RWPE2 (cell line): ENCODE results near the gene WTAP.
"Not testable (repeated sequence)": the region's sequence is repeated elsewhere in the genome, so short reads cannot be mapped to it uniquely, and the experiment has no call there.

Experiments used
- ATAC-seq: fragments of 200-7000 bp; cut with Tn5 transposase; 3 replicates; pipeline ENCODE4 v1.9.1; 2021; ENCODE audit warnings: low read depth
- DNase-seq: peaks from one replicate; pipeline ENCODE4 v3.0.0-alpha.2; 2020; ENCODE audit warnings: low spot score
- H3K27ac ChIP-seq: fragments of 450-650 bp; 2 replicates; pipeline ENCODE4 v1.5.1; 2017; ENCODE audit warnings: mild to moderate bottlenecking; ENCODE audit not compliant: poor library complexity, severe bottlenecking
- H3K27me3 ChIP-seq: fragments of 250-450 bp; sonication (Bioruptor Pico); 2 replicates; pipeline ENCODE4 v1.5.1; 2021; ENCODE audit warnings: mild to moderate bottlenecking, moderate library complexity; ENCODE audit not compliant: insufficient read depth, poor library complexity, severe bottlenecking
- H3K36me3 ChIP-seq: fragments of 250-450 bp; sonication (Bioruptor Pico); 2 replicates; pipeline ENCODE4 v1.5.1; 2020; ENCODE audit warnings: low read depth, mild to moderate bottlenecking, moderate library complexity
- H3K4me1 ChIP-seq: fragments of 250-450 bp; sonication (Bioruptor Pico); 2 replicates; pipeline ENCODE4 v1.5.1; 2021; ENCODE audit warnings: mild to moderate bottlenecking, moderate library complexity; ENCODE audit not compliant: insufficient read depth, poor library complexity, severe bottlenecking
- H3K4me3 ChIP-seq: fragments of 250-450 bp; sonication (Bioruptor Pico); 2 replicates; pipeline ENCODE4 v1.5.1; 2021; ENCODE audit warnings: mild to moderate bottlenecking, moderate library complexity; ENCODE audit not compliant: severe bottlenecking
- H3K9me3 ChIP-seq: fragments of 250-450 bp; sonication (Bioruptor Pico); 2 replicates; pipeline ENCODE4 v1.5.1; 2021; ENCODE audit warnings: mild to moderate bottlenecking, moderate library complexity; ENCODE audit not compliant: severe bottlenecking
- TF ChIP-seq, protein P1 (sequence below): fragments of 450-650 bp; IDR thresholded peaks from one replicate; pipeline ENCODE4 v1.5.1; 2017; ENCODE audit warnings: mild to moderate bottlenecking, moderate library complexity; ENCODE audit not compliant: poor library complexity, severe bottlenecking

WTAP gene

DNA sequence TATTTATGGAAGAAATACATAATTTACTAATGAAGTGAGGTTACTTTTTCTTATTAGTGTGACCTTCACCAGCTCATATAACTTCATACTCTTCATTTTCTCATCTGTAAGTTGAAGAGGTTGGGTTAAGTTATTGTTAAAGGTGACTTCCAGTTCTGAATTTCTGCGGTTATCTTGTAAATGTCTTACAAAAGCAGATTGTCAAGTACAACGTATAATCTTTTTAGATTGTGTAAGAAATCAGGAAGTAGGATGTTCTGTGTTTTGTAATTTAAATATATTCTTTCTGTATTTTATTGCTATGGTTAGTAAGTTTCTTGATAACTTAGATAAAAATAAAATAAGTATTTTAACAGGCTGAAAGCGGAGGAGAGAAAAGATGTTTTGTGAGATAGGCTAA is 12.0 kb downstream of the WTAP start:
- Histone ChIP-seq H3K36me3 (peaks cover 97% of the 10 kb centered on the region), H3K27me3 (no peaks in the 10 kb centered on the region), H3K4me1 (peaks cover 4% of the 10 kb centered on the region), H3K27ac (no peak overlapping the region), H3K4me3 (no peak overlapping the region), H3K9me3 (no peaks in the 10 kb centered on the region)
- ATAC-seq (no peak), DNase-seq (no peak)
- TF ChIP-seq, protein P1, sequence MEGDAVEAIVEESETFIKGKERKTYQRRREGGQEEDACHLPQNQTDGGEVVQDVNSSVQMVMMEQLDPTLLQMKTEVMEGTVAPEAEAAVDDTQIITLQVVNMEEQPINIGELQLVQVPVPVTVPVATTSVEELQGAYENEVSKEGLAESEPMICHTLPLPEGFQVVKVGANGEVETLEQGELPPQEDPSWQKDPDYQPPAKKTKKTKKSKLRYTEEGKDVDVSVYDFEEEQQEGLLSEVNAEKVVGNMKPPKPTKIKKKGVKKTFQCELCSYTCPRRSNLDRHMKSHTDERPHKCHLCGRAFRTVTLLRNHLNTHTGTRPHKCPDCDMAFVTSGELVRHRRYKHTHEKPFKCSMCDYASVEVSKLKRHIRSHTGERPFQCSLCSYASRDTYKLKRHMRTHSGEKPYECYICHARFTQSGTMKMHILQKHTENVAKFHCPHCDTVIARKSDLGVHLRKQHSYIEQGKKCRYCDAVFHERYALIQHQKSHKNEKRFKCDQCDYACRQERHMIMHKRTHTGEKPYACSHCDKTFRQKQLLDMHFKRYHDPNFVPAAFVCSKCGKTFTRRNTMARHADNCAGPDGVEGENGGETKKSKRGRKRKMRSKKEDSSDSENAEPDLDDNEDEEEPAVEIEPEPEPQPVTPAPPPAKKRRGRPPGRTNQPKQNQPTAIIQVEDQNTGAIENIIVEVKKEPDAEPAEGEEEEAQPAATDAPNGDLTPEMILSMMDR, result no peak

DNA sequence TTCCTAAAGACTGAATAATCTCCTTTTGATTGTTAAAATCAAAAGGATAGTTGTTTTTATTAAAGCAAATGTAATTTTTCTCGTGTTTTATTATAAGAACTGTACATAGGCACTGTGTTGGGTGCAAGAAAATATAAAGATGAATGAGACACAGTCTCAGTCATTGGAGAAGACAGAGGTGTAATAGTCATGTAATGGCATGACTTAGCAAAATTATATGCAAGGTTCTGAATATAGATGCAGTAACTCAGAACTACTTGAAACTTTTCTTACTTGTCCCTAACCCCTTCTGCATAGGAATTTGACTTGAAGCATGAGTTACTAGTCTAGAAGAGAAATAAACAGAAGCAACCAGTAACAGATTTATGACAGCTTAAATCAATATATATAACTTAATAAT is 14.9 kb downstream of the WTAP start:
- peaks cover 100% of the 10 kb centered on the region for H3K36me3 ChIP-seq
- no peak for ATAC-seq
- H3K27ac ChIP-seq, result no peak overlapping the region
- no peak overlapping the region for H3K4me3 ChIP-seq
- H3K4me1 ChIP-seq, result no peaks in the 10 kb centered on the region
- TF ChIP-seq, protein P1, result no peak
- no peaks in the 10 kb centered on the region for H3K27me3 ChIP-seq
- DNase-seq, result no peak
- no peaks in the 10 kb centered on the region for H3K9me3 ChIP-seq

DNA sequence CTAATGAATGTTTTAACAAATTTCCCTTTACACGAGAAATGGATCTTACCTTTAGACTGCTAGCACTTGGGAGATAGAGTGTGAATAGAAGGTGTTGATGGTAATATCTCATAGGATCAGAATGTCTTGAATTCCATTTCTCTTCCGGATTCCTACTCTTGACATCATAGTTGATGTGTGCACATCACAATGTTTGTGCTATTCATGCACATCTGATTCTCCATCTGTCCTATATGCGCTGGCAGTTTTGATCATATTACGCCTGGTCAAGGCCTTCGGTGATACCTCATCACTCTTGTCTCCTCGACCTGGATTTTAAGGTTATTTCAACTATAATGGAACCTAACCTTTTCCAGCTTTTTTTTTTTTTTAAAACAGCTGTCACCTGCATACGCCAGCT is 17.8 kb downstream of the WTAP start:
- Histone ChIP-seq H3K4me3 (no peak overlapping the region), H3K27me3 (no peaks in the 10 kb centered on the region), H3K36me3 (peaks cover 98% of the 10 kb centered on the region), H3K4me1 (no peaks in the 10 kb centered on the region), H3K27ac (no peak overlapping the region), H3K9me3 (no peaks in the 10 kb centered on the region)
- DNase-seq, result no peak
- TF ChIP-seq, protein P1, result no peak
- ATAC-seq, result no peak

DNA sequence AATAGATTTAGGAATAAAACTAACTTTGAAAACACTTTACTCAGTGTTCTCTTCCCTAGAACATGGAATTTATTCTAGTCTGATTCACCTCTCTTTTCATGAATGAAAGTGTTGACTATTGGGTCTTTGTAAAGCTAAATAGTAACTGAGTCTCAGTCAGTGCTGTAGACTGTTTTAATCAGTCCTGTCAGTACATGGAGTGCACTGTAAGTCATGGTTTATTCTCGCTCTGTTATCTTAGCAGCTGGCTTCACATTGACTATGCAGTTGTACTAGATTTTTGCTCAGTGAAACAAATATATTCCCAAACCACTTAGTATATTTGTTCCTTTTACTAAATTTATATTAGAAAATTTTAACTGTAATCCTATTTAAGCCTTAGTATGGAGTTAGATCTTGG is 19.5 kb downstream of the WTAP start:
- ATAC-seq (no peak), DNase-seq (no peak)
- no peak overlapping the region for H3K4me3 ChIP-seq
- H3K27me3 ChIP-seq, result no peaks in the 10 kb centered on the region
- no peak overlapping the region for H3K27ac ChIP-seq
- H3K9me3 ChIP-seq, result no peaks in the 10 kb centered on the region
- H3K4me1 ChIP-seq, result no peaks in the 10 kb centered on the region
- peaks cover 98% of the 10 kb centered on the region for H3K36me3 ChIP-seq
- TF ChIP-seq, protein P1, result no peak

DNA sequence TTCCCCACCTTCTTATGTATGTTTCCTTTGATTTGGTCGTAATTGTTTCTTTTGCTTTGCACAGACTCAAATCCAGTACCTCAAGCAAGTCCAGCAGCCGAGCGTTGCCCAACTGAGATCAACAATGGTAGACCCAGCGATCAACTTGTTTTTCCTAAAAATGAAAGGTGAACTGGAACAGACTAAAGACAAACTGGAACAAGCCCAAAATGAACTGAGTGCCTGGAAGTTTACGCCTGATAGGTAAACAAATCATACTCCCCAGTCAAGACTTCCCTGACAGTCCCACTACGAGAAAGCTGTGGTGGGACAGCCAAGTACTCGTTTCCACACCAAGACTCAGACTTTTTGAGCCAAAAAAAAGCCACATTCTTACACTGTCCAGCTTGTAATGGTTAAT is 20.8 kb downstream of the WTAP start:
- DNase-seq, H3K4me3 ChIP-seq, H3K9me3 ChIP-seq, H3K27ac ChIP-seq, H3K4me1 ChIP-seq, H3K27me3 ChIP-seq, ATAC-seq: not testable (repeated sequence)
- peaks cover 98% of the 10 kb centered on the region for H3K36me3 ChIP-seq

DNA sequence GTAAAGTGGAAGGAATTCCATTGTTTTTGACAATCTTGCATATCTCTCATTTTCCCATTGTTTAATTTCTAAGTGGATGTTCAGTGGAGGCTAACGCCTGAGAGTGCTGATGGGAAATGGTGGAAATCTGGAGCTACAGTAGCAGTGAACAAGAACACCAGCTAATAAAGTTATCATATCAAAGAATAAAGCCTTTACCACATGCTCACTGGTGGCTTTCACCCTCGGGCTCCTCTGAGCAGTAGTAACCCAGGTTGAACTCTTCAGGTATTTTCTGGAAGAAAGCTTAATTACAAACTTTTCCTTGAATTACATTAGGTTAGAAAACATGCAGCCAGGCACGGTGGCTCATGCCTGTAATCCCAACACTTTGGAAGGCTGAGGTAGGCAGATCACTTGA is 24.1 kb downstream of the WTAP start:
- Histone ChIP-seq H3K36me3 (peaks cover 96% of the 10 kb centered on the region), H3K9me3 (no peaks in the 10 kb centered on the region), H3K4me1 (no peaks in the 10 kb centered on the region), H3K27ac (no peak overlapping the region), H3K27me3 (no peaks in the 10 kb centered on the region), H3K4me3 (no peak overlapping the region)
- DNase-seq (no peak), ATAC-seq (no peak)
- TF ChIP-seq, protein P1, result no peak
